GM23248 (cell line): ENCODE measurements around the gene SPOCK2. TPM values are rescaled to one million over a fixed set of nuclear protein-coding genes. Genes with fewer than 3 reads are reported as not detected.
A peak's percentile ranks its signal among the peaks of the same experiment; 100 is the strongest.
"Not testable (repeated sequence)": the region's sequence is repeated elsewhere in the genome, so short reads cannot be mapped to it uniquely, and the experiment has no call there.

Source experiments
- DNase-seq: peaks from one replicate; pipeline ENCODE4 v3.0.0-alpha.2; 2015
- H2AFZ ChIP-seq: fragments of 200-600 bp; sonication (generic); 2 replicates; pipeline ENCODE4 v1.6.1; 2016; ENCODE audit warnings: antibody characterized with exemption
- H3F3A ChIP-seq: fragments of 200-600 bp; sonication (generic); 2 replicates; pipeline ENCODE4 v1.6.1; 2016; ENCODE audit warnings: mild to moderate bottlenecking, antibody characterized with exemption, mixed run types; ENCODE audit not compliant: insufficient read depth
- H3K27ac ChIP-seq: fragments of 200-600 bp; sonication (generic); 2 replicates; pipeline ENCODE4 v1.5.1; 2016; ENCODE audit warnings: mild to moderate bottlenecking
- H3K27me3 ChIP-seq: fragments of 200-600 bp; sonication (generic); replicated peaks from 2 replicates; pipeline ENCODE4 v1.6.1; 2016; ENCODE audit warnings: mild to moderate bottlenecking; ENCODE audit not compliant: insufficient read depth
- H3K36me3 ChIP-seq: fragments of 200-600 bp; sonication (generic); 2 replicates; pipeline ENCODE4 v1.6.1; 2016; ENCODE audit warnings: low read depth, mild to moderate bottlenecking
- H3K4me1 ChIP-seq: fragments of 200-600 bp; sonication (generic); 2 replicates; pipeline ENCODE4 v1.6.1; 2016; ENCODE audit warnings: mild to moderate bottlenecking; ENCODE audit not compliant: insufficient read depth
- H3K4me2 ChIP-seq: fragments of 200-600 bp; sonication (generic); one replicate; pipeline ENCODE4 v1.6.1; 2016; ENCODE audit warnings: mild to moderate bottlenecking; ENCODE audit not compliant: unreplicated experiment
- H3K4me3 ChIP-seq: fragments of 200-600 bp; sonication (generic); 2 replicates; pipeline ENCODE4 v1.5.1; 2016; ENCODE audit warnings: mild to moderate bottlenecking
- H3K79me2 ChIP-seq: fragments of 200-600 bp; sonication (generic); 2 replicates; pipeline ENCODE4 v1.6.1; 2016; ENCODE audit warnings: mild to moderate bottlenecking; ENCODE audit not compliant: insufficient read depth
- H3K9ac ChIP-seq: fragments of 200-600 bp; sonication (generic); 2 replicates; pipeline ENCODE4 v1.6.1; 2016; ENCODE audit warnings: mild to moderate bottlenecking
- H3K9me2 ChIP-seq: fragments of 200-600 bp; sonication (generic); 2 replicates; pipeline ENCODE4 v1.6.1; 2016; ENCODE audit warnings: mixed run types, mild to moderate bottlenecking, moderate library complexity; ENCODE audit not compliant: insufficient read depth
- H3K9me3 ChIP-seq: fragments of 200-600 bp; sonication (generic); one replicate; pipeline ENCODE4 v1.6.1; 2017; ENCODE audit warnings: low read depth
- H4K20me1 ChIP-seq: fragments of 200-600 bp; sonication (generic); 2 replicates; pipeline ENCODE4 v1.6.0; 2016; ENCODE audit not compliant: insufficient read depth
- EZH2 ChIP-seq: fragments of 200-600 bp; sonication (generic); IDR thresholded peaks from 2 replicates; pipeline ENCODE4 v1.6.1; 2018; ENCODE audit warnings: antibody characterized with exemption, mild to moderate bottlenecking; ENCODE audit not compliant: insufficient read depth, poor library complexity, severe bottlenecking
- EZH2phosphoT487 ChIP-seq: fragments of 200-600 bp; sonication (generic); IDR thresholded peaks from 2 replicates; pipeline ENCODE4 v1.6.1; 2018; ENCODE audit warnings: antibody characterized with exemption, moderate library complexity, mild to moderate bottlenecking, low read depth; ENCODE audit not compliant: insufficient read depth
- WGBS, 2 experiments: methylation state at CpG; one replicate each; pipeline ENCODE4 v1.1.6; 2015 to 2017; ENCODE audit warnings: low lambda C conversion rate in 2 of 2, low coverage in 1 of 2; ENCODE audit errors: missing lambda C conversion rate in 2 of 2; 5-methylcytosine and 5-hydroxymethylcytosine counted together
- in situ Hi-C: fragments of 300-500 bp; cut with MboI; formaldehyde crosslinking; loops from 2 replicates; pipeline ENCODE4 v1.15.0; 2020
- polyA plus RNA-seq: library from polyadenylated mRNA; unstranded; fragments of >200 nt; fragmentation: Nextera tagmentation; extraction: Ambion mirVana; gene quantifications from 2 replicates; pipeline ENCODE4 v1.2.1, GENCODE V29; 2016
- total RNA-seq: library from RNA; depleted of rRNA; stranded (reverse); fragments of >200 nt; shearing (Covaris generic); gene quantifications from 2 replicates; pipeline ENCODE4 v1.2.3, GENCODE V29; 2014; rRNA removed

The SPOCK2 gene
- not detected in 2 replicates for total RNA-seq
- polyA plus RNA-seq = 0.04 TPM in 1 of 2 replicates, not detected in the other

GRCh38 chr10:72087969-72088888, at the start of gene SPOCK2:
Gene SPOCK2, minus strand, starts transcription at chr10:72088551. Its CDS starts 223 bp downstream, at chr10:72088328.
- Histone ChIP-seq H2AFZ (no peak within 1 kb of the TSS; the same call in 1 of the 2 replicates), H3K4me2 (peak within 1 kb of the TSS; percentile 61), H3K4me1 (0 out of 2 replicates have a peak, but pooled peaks cover 5% of the 10 kb centered on the region), H3K4me3 (peak within 1 kb of the TSS; percentile 44), H3F3A (no peaks in the 10 kb centered on the region), H4K20me1 (no peaks in the 10 kb centered on the region), H3K79me2 (no peaks in the 10 kb centered on the region), H3K36me3 (no peaks in the 10 kb centered on the region), H3K9me2 (no peaks in the 10 kb centered on the region), H3K27ac (no peak within 1 kb of the TSS), H3K9me3 (no peaks in the 10 kb centered on the region), H3K27me3 (peaks cover 51% of the 10 kb centered on the region), H3K9ac (no peak within 1 kb of the TSS)
- 4 to 6% methylated on average over 54 to 60 of the region's 65 CpGs for WGBS, 2 experiments
- DNase-seq = peak; percentile 39
- peak; percentile 97 for TF ChIP-seq EZH2
- TF ChIP-seq EZH2phosphoT487 = peak; percentile 71; the same call in 1 of the 2 replicates
- in situ Hi-C loops = no loop called here

GRCh38 chr10:72137583-72137982, 49.2 kb upstream of the SPOCK2 start:
- Histone ChIP-seq H2AFZ (no peak overlapping the region), H3K27ac (no peak overlapping the region), H3K9me3 (no peaks in the 10 kb centered on the region), H3K4me1 (peaks cover 10% of the 10 kb centered on the region), H3K9ac (no peak overlapping the region), H3K36me3 (peaks cover 4% of the 10 kb centered on the region; the same call in 1 of the 2 replicates), H4K20me1 (no peaks in the 10 kb centered on the region), H3K27me3 (no peaks in the 10 kb centered on the region), H3K4me3 (no peak overlapping the region), H3K4me2 (no peak overlapping the region), H3F3A (0 out of 2 replicates have a peak, but pooled peaks cover 6% of the 10 kb centered on the region), H3K9me2 (no peaks in the 10 kb centered on the region), H3K79me2 (no peaks in the 10 kb centered on the region)
- TF ChIP-seq EZH2 (no peak), EZH2phosphoT487 (no peak)
- in situ Hi-C loops = no loop called here
- DNase-seq = no peak
- WGBS, 2 experiments = 90 to 91% methylated on average over 7 of the region's 7 CpGs

GRCh38 chr10:72136225-72136624, 47.9 kb upstream of the SPOCK2 start:
- in situ Hi-C loops, H4K20me1 ChIP-seq: not testable (repeated sequence)

GRCh38 chr10:72134785-72135767, 46.7 kb upstream of the SPOCK2 start:
- in situ Hi-C loops = no loop called here
- no peaks in the 10 kb centered on the region for H3K79me2 ChIP-seq
- H3K36me3 ChIP-seq = peaks cover 4% of the 10 kb centered on the region; the same call in 1 of the 2 replicates
- H2AFZ ChIP-seq = no peak overlapping the region
- 85 to 91% methylated on average over 10 of the region's 10 CpGs for WGBS, 2 experiments
- H3K9me3 ChIP-seq = no peaks in the 10 kb centered on the region
- no peak overlapping the region for H3K4me3 ChIP-seq
- H3K9me2 ChIP-seq = no peaks in the 10 kb centered on the region
- TF ChIP-seq EZH2phosphoT487 (no peak), EZH2 (no peak)
- H3K9ac ChIP-seq = no peak overlapping the region
- no peak overlapping the region for H3K27ac ChIP-seq
- no peaks in the 10 kb centered on the region for H4K20me1 ChIP-seq
- 0 out of 2 replicates have a peak, but pooled peaks cover 6% of the 10 kb centered on the region for H3F3A ChIP-seq
- no peak overlapping the region for H3K4me2 ChIP-seq
- no peaks in the 10 kb centered on the region for H3K27me3 ChIP-seq
- H3K4me1 ChIP-seq = peaks cover 10% of the 10 kb centered on the region
- no peak for DNase-seq

More at GRCh38 chr10:72136225-72136624, 47.9 kb upstream of the SPOCK2 start:
- not testable (repeated sequence) for H3K4me1 ChIP-seq, H3K36me3 ChIP-seq, H3K9me2 ChIP-seq, H3F3A ChIP-seq, H3K9me3 ChIP-seq, H3K79me2 ChIP-seq, H3K4me3 ChIP-seq, H2AFZ ChIP-seq, H3K9ac ChIP-seq, DNase-seq, H3K27ac ChIP-seq, H3K27me3 ChIP-seq, H3K4me2 ChIP-seq
- 93 to 94% methylated on average over 10 of the region's 10 CpGs for WGBS, 2 experiments
